ENCODE results near the gene FGD5.

Gene FGD5

DNA sequence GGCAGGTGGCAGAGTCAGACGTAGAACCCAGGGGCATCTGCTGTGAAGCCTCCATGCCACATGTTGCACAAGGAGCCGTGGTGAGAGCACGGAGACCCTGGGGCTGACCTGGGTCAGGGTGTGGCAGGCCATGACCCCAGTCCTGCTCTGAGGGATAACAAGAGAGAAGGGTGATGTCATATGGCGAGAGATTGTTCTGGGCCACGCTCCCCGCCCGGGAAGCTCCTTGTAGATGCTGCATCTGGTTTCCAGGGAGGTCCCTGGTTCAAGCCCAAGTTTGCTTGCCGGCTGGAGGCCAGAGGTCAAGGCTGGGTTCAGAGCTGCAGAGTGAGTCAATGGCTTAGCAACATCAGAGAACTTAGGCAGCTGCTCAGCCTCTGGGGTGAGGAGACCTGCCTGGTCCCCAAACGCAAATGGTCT, 17.3 kb downstream of the FGD5 start:
- Histone ChIP-seq H3K27me3 (no peaks in the 10 kb centered on the region), H3K4me3 (ENCODE audit: low read depth, low read length) (no peak overlapping the region), H3K9me3 (no peaks in the 10 kb centered on the region), H3K36me3 (no peaks in the 10 kb centered on the region), H3K4me1 (peaks cover 11% of the 10 kb centered on the region; the same call in 1 of the 2 replicates)
- DNase-seq, result no peak
- TF ChIP-seq, protein P1, sequence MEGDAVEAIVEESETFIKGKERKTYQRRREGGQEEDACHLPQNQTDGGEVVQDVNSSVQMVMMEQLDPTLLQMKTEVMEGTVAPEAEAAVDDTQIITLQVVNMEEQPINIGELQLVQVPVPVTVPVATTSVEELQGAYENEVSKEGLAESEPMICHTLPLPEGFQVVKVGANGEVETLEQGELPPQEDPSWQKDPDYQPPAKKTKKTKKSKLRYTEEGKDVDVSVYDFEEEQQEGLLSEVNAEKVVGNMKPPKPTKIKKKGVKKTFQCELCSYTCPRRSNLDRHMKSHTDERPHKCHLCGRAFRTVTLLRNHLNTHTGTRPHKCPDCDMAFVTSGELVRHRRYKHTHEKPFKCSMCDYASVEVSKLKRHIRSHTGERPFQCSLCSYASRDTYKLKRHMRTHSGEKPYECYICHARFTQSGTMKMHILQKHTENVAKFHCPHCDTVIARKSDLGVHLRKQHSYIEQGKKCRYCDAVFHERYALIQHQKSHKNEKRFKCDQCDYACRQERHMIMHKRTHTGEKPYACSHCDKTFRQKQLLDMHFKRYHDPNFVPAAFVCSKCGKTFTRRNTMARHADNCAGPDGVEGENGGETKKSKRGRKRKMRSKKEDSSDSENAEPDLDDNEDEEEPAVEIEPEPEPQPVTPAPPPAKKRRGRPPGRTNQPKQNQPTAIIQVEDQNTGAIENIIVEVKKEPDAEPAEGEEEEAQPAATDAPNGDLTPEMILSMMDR (IDR thresholded peaks at IDR 0.05; ENCODE audit: low read depth, low read length), result no peak

DNA sequence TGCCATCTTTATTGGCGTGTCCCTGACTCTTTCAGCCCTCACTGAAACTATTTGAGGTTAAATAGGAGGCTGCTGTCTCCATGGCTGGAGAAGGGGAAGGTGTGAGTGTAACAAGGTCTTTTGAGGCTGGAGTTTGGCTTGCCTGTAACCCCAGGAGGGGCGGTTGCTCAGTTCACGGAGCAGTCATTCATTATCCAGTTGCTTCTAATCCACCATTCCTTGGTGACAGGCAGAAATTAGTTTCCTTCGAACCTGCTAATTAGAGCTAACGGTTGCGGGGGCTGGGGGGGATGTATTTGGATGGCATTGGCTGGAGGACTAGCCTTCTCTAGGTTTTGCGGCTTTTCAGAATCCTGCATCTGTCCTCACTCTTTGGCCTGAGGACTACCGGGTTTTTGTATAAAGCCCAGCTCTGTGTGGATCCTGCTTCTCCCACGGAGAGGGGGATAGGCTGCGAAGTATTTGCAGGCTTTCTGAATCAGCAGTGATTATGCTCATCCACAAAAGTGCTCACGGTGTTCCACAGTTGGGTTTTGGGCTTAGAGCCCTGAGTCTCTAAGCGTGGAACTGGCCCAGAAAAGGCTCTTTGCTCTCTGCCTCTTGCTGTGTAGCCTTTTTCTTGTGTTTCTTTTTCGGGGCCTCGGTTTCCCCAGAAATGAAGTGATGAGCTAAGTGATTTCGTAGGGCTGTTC, 18.6 kb downstream of the FGD5 start:
- Histone ChIP-seq H3K36me3 (no peaks in the 10 kb centered on the region), H3K27me3 (no peaks in the 10 kb centered on the region)
- TF ChIP-seq, protein P1 (IDR thresholded peaks at IDR 0.05; ENCODE audit: low read depth, low read length), result no peak

DNA sequence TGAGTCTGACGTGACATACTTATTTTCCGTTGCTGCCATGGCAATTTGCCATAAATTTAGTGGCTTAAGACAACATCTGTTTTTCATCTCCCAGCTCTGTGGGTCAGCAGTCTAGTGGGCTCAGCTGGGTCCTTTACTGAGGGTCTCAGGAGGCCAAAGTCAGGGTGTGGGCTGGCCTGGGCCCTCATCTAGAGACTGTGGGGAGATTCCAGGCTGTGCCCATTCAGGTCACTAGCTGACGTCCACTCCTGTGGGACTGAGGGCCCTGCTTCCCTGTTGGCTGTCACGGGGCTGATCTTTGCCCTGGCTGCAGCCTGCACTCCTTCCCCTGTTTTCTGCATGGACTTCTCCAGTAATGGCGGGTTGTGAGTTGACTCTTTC, 19.1 kb downstream of the FGD5 start:
- Histone ChIP-seq H3K27me3 (no peaks in the 10 kb centered on the region), H3K4me1 (peaks cover 11% of the 10 kb centered on the region; the same call in 1 of the 2 replicates), H3K4me3 (ENCODE audit: low read depth, low read length) (no peak overlapping the region), H3K36me3 (no peaks in the 10 kb centered on the region), H3K9me3 (no peaks in the 10 kb centered on the region)
- TF ChIP-seq, protein P1 (IDR thresholded peaks at IDR 0.05; ENCODE audit: low read depth, low read length), result no peak
- no peak for DNase-seq

More for the DNA sequence above, 18.6 kb downstream of the FGD5 start:
- H3K4me3 ChIP-seq (ENCODE audit: low read depth, low read length), result no peak overlapping the region
- no peaks in the 10 kb centered on the region for H3K9me3 ChIP-seq
- no peak for DNase-seq
- peaks cover 11% of the 10 kb centered on the region; the same call in 1 of the 2 replicates for H3K4me1 ChIP-seq

- H3K9me3 ChIP-seq, result no peaks in the 10 kb centered on the region
- H3K36me3 ChIP-seq, result no peaks in the 10 kb centered on the region
- no peak overlapping the region for H3K4me3 ChIP-seq (ENCODE audit: low read depth, low read length)
- DNase-seq, result peak; percentile 55
- H3K27me3 ChIP-seq, result no peaks in the 10 kb centered on the region
- H3K4me1 ChIP-seq, result peaks cover 11% of the 10 kb centered on the region; the same call in 1 of the 2 replicates
- TF ChIP-seq, protein P1 (IDR thresholded peaks at IDR 0.05; ENCODE audit: low read depth, low read length), result peak; percentile 24
Measured at GRCh38 chr3:14839236-14839635, 20.5 kb downstream of the FGD5 start.

- TF ChIP-seq, protein P1 (IDR thresholded peaks at IDR 0.05; ENCODE audit: low read depth, low read length), result no peak
- H3K4me3 ChIP-seq (ENCODE audit: low read depth, low read length), result no peak overlapping the region
- H3K36me3 ChIP-seq, result no peaks in the 10 kb centered on the region
- H3K4me1 ChIP-seq, result peaks cover 11% of the 10 kb centered on the region; the same call in 1 of the 2 replicates
- no peak for DNase-seq
- H3K9me3 ChIP-seq, result no peaks in the 10 kb centered on the region
- no peaks in the 10 kb centered on the region for H3K27me3 ChIP-seq
Measured at GRCh38 chr3:14841836-14842235, 23.1 kb downstream of the FGD5 start.

DNA sequence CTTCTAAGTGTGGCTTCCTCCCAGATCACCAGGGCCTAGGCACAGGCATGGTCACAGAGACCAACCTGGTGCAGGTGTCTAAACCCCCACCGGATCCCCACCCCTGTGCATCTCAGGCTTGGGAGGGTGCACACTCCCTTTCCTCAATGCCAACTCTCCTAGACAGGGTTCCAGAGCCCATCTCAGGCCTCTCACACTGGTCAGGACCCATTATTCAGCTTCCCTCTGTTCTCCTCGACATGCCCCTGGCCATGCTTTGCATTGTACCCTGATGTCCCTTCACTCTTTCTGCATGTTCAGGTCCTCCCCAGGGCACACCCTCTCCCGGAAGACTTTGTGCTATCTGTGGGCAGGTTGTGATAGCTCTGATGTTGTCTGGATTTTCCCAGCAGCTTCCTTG, 23.5 kb downstream of the FGD5 start:
- DNase-seq, result no peak
- TF ChIP-seq, protein P1 (IDR thresholded peaks at IDR 0.05; ENCODE audit: low read depth, low read length), result no peak
- Histone ChIP-seq H3K4me3 (ENCODE audit: low read depth, low read length) (no peak overlapping the region), H3K27me3 (no peaks in the 10 kb centered on the region), H3K36me3 (no peaks in the 10 kb centered on the region), H3K4me1 (peaks cover 11% of the 10 kb centered on the region; the same call in 1 of the 2 replicates), H3K9me3 (no peaks in the 10 kb centered on the region)
